GM15510 (cell line): ENCODE data around the gene HERC2.

Source experiments
- POLR2A ChIP-seq: IDR thresholded peaks from 3 replicates; pipeline ENCODE4 v1.6.1; 2011; ENCODE audit warnings: borderline replicate concordance; ENCODE audit not compliant: insufficient read length; ENCODE audit errors: extremely low read depth

The HERC2 gene

GRCh38 chr15:28104326-28104725 is 217.7 kb downstream of the HERC2 start:
- TF ChIP-seq POLR2A = no peak

DNA sequence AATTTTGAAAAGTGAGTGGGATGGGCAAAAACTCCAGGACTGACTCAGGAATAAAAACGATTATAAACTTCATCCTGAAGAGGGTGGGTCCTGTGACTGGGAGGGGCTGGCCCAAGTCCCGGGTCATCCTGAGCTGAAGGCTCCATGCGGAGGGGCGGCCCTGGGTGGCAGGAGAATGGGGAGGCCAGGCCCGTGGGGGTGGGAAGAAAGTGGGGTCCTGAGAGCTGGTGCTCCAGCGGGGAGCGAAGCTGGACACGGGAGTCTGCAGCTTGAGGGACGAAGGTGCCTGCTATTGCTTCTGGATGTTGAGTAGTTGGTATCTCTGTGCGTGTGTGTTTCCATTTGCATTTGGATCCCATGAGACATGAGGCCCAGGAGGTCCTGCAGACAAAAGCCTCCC is 218.1 kb downstream of the HERC2 start:
- no peak for TF ChIP-seq POLR2A

DNA sequence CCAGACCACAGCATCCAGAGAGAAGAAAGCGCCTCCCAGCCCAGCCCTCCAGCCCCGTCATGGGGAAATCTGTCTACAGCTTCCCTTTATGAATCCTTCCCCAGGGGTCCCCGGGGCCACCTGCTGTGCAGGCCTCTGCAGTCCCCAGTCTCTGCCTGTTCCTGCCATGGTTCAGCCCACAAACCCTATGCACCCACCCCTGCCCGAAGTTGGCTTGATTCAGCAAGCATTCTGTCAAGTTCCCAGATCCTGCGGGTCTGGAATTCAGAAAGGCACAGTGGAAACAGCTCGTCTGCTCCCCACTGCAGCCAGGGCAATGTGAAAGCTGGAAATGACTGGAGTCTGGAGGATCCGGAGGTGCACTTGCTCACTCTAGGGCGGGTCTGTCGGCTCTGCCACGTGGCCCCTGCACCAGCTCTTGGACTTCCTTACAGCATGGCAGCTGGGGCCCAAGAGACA is 220.0 kb downstream of the HERC2 start:
- no peak for TF ChIP-seq POLR2A

GRCh38 chr15:28101201-28101600 is 220.8 kb downstream of the HERC2 start:
- TF ChIP-seq POLR2A = no peak

GRCh38 chr15:28100516-28101195 is 221.3 kb downstream of the HERC2 start:
- TF ChIP-seq POLR2A = no peak

- TF ChIP-seq POLR2A = no peak
These were observed 222.3 kb downstream of the HERC2 start for GRCh38 chr15:28099555-28100140.

GRCh38 chr15:28098766-28099554 is 223.0 kb downstream of the HERC2 start, which contains the start of gene OCA2:
Gene OCA2 (minus strand): TSS chr15:28099315. CDS start chr15:28081874, 17,441 bp downstream.
- no peak for TF ChIP-seq POLR2A

GRCh38 chr15:28098360-28098765 is 223.6 kb downstream of the HERC2 start:
- TF ChIP-seq POLR2A = no peak

DNA sequence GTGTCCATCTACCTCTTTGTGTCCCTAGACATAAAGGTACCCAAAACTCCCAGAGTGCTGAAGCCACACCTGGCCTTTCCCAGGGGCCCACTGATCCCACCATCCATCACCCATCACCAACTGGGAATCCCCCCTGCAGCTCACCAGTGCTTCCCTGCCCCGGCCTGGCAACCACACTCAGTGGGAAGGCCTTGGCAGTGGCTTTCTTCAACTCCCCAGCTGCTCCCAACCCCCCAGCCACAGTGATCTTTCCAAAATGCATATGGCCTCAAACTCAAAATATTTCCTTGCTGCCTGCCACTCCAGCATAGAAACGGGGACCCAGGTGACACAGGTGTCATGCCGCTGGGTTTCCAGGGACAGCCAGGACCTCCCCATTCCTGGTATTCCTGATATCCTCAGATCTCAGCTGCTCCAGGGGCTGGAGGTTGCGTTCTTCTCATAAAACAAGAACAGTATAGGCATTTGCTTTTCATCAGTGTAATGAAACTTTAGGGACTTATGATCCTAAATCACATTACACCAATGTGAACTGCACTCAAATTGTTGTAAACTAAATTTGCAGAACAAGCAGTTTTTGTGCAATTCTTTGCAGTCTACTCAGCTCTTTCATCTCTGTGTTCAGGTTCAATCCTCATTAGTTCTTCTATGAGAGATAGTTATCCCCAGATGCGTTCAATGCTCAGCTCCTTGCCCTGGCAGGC is 224.2 kb downstream of the HERC2 start:
- no peak for TF ChIP-seq POLR2A

DNA sequence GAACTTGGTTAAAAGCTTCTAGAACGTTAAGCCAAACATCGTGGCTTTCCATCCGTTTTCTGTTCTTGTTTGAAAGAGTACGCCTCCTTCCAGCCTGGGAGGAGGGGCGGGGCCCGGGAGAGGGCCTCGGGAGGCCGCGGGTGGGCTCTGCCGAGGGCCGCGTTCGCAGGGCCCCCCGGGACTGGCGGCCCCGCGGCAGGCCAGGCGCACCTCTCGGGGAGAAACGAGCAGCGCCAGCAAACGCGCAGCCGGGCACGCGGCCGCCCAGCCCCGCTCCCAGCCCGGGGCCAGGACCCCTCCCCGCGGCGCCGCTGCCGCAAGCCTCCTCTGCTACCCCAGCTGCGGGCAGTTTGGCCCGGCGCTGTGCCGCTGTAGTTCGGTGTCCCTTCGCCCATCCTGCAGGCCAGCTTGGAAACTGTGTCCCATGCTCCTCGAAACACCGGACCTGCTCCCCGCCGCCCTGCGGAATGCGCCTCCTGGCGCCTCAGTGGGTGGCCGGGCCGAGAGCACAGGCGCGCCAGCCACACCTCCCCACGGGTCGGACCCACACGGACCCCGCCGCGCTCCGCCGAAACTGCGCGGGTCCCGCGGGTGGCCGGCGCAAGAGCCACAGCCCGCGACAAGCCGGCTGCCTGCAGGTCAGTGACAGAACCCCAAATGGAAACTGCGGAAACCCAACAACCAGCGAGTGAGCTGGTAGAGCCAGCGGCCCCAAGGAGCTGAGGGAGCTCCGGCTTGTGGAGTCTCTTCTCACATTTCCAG is 225.1 kb downstream of the HERC2 start:
- no peak for TF ChIP-seq POLR2A

DNA sequence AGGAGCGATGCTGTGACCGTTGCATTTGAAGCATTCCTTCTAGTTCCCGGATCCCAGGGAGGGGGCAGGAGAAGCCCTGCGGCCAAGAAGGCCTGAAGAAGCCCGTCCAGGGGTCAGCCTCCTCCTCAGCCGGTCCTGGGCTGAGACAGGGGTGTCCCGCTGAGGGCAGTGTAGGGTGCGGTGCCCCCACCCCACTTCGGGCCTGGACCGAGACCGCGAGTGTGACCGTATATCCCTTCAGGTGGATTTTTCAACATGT is 225.6 kb downstream of the HERC2 start:
- TF ChIP-seq POLR2A = no peak

GRCh38 chr15:28094732-28095521 is 227.1 kb downstream of the HERC2 start:
- no peak for TF ChIP-seq POLR2A

DNA sequence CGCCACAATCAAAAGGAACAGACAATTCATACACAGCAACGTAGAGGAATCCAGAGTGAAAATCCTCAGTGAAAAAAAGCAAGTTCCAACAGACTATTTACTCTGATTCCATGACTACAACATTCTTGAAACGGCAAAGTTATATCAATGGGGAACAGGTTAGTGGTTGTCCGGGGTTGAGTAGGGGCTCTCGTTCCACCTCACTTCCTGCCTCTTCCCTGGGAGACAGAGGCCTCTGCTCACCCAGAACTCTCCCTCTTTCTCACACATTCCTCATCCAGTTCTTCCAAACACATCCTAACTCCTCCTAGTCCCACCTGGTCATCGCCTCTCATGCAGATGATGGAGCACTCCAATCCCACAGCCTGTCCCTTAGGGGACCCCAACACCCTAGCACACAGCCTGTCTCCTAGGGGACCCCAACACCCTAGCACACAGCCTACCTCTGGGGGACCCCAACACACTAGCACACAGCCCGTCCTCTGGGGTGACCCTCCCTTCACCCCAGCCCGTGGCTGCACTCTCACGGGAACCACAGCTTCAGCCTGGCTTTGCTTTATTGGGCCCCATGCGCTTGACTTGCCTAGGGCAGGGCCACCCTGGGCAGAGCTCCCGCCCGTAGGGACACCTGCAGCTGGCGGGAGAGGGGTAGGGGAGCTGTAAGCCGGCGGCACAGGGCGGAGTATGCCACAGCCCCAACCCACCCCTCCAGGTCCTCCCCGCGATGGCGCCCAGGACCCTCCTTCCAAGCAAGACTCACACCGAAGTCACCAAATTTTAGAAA is 228.0 kb downstream of the HERC2 start:
- no peak for TF ChIP-seq POLR2A
